ENCODE measurements around the gene CSMD2. TPM values are rescaled to one million over a fixed set of nuclear protein-coding genes. Genes with fewer than 3 reads are reported as not detected.

Gene CSMD2
- total and polyA plus RNA-seq, 2 of the 8 experiments (the other 6 are each of a cell fraction or from before 2014, with no cell fraction given): 7.0 to 14.7 TPM

DNA sequence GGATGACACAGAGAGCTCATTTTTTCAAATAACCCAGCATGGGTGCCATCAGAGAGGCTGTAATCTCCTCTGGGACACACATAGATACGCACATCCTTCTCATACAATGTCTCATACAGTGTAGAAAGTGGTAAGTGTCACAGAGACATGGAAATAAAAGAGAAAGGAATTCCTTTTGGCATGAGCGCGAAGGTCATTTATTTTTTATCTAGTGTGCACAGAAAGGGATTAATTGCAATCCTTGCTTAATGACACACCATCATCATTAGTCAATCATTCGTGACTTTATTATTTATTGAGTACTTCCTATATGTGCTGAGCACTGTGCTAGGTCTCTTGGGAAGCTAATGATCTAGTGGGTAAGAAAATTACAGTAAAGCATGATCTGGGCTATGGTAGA lies 687.6 kb downstream of the CSMD2 start:
- Histone ChIP-seq H2AK5ac (ENCODE audit: low read depth, low read length) (no peak overlapping the region), H3K14ac (ENCODE audit: insufficient read length) (no peak overlapping the region), H3K79me1 (ENCODE audit: low read depth, low read length) (no peaks in the 10 kb centered on the region), H3K9me3 (ENCODE audit: insufficient read depth in 2 of 2, low read depth in 1 of 2, low read length in 1 of 2) (no peaks in the 10 kb centered on the region), H3K36me3 (ENCODE audit: control insufficient read depth in 2 of 4, insufficient read depth in 4 of 4, low read length in 3 of 4) (no peaks in the 10 kb centered on the region), H3K79me2 (ENCODE audit: control insufficient read depth in 1 of 2, insufficient read depth in 2 of 2, low read length in 2 of 2) (no peaks in the 10 kb centered on the region), H2BK12ac (ENCODE audit: low read depth, low read length) (no peak overlapping the region), H4K20me1 (replicated peaks in 1 of 2; ENCODE audit: control insufficient read depth in 1 of 2, insufficient read depth in 2 of 2, low read length in 2 of 2) (peaks cover 2 to 5% of the 10 kb centered on the region in 2 experiments), H2BK15ac (ENCODE audit: low read length) (no peak overlapping the region), H2BK5ac (ENCODE audit: low read depth, low read length) (no peak overlapping the region), H3K9ac (replicated peaks in 1 of 4; ENCODE audit: extremely low read depth in 1 of 4, low read depth in 3 of 4, low read length in 3 of 4) (no peak overlapping the region), H3K4me2 (ENCODE audit: insufficient read depth in 1 of 2, low read depth in 2 of 2, low read length in 2 of 2) (no peak overlapping the region), H3K4me1 (replicated peaks in 1 of 4; ENCODE audit: control insufficient read depth in 3 of 4, insufficient read depth in 4 of 4, low read length in 3 of 4) (peaks cover 0 to 3% (median 0%) of the 10 kb centered on the region in 4 experiments; a peak in 1 of 7 replicates), H3K27me3 (replicated peaks in 1 of 4; ENCODE audit: control insufficient read depth in 3 of 4, extremely low read depth in 1 of 4, insufficient read depth in 3 of 4, low read length in 3 of 4) (no peaks in the 10 kb centered on the region), H3K23ac (ENCODE audit: insufficient read length) (no peak overlapping the region), H4K91ac (replicated peaks; ENCODE audit: insufficient read length, low read length) (no peak overlapping the region), H3K18ac (ENCODE audit: extremely low read depth, low read length) (no peak overlapping the region), H3K23me2 (ENCODE audit: low read depth, low read length) (peaks cover 3% of the 10 kb centered on the region; the same call in 1 of the 2 replicates), H2BK120ac (replicated peaks; ENCODE audit: low read depth, low read length) (no peak overlapping the region), H3K27ac (ENCODE audit: low read depth, low read length) (no peak overlapping the region), H3K56ac (replicated peaks; ENCODE audit: insufficient read length, low read depth, low read length) (no peak overlapping the region), H2BK20ac (ENCODE audit: low read length) (no peak overlapping the region), H3K4ac (replicated peaks; ENCODE audit: insufficient read length, low read depth, low read length) (no peak overlapping the region), H3K4me3 (ENCODE audit: extremely low read depth in 1 of 4, insufficient read depth in 2 of 4, low read depth in 3 of 4, low read length in 4 of 4) (no peak overlapping the region), H2AFZ (ENCODE audit: low read length) (no peak overlapping the region), H4K8ac (ENCODE audit: extremely low read depth, insufficient read depth, low read length) (no peak overlapping the region), H4K5ac (ENCODE audit: insufficient read length, low read depth, low read length) (no peak overlapping the region)
- DNase-seq (ENCODE audit: low read depth in 1 of 2, low spot score in 2 of 2) (no peak), FAIRE-seq (no peak)
- POLR2A ChIA-PET (ENCODE audit: partially characterized antibody): no interaction called here
- CTCF ChIA-PET (ENCODE audit: partially characterized antibody): interaction anchor here (1.0 to 1.6 kb wide), 2 partner anchors 135 to 330 kb away, joined by 3 to 5 read pairs; no protein-coding TSS in a partner anchor
- WGBS, 2 experiments (ENCODE audit: extremely low coverage in 1 of 2, insufficient coverage in 1 of 2, insufficient read length in 1 of 2, insufficient replicate concordance in 2 of 2, low coverage in 1 of 2, low lambda C conversion rate in 2 of 2, missing lambda C conversion rate in 1 of 2): 65% methylated on average over 4 of the region's 4 CpGs; no CpG with 5 or more reads in 1 of the 2 experiments
- TF ChIP-seq, protein P1, sequence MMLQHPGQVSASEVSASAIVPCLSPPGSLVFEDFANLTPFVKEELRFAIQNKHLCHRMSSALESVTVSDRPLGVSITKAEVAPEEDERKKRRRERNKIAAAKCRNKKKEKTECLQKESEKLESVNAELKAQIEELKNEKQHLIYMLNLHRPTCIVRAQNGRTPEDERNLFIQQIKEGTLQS (IDR thresholded peaks at IDR 0.05; ENCODE audit: insufficient read depth, low read depth, low read length): no peak
- TF ChIP-seq E2F6 (IDR thresholded peaks at IDR 0.05) (no peak), JUND (IDR thresholded peaks at IDR 0.05; ENCODE audit: low read length) (no peak), GABPA (IDR thresholded peaks at IDR 0.05; ENCODE audit: borderline replicate concordance, insufficient read depth, low read length) (no peak), USF2 (IDR thresholded peaks at IDR 0.05; ENCODE audit: low read length) (no peak), HDAC2 (IDR thresholded peaks at IDR 0.05; ENCODE audit: borderline replicate concordance in 1 of 2, low read depth in 2 of 2, low read length in 2 of 2) (no peak), JUN (IDR thresholded peaks at IDR 0.05; ENCODE audit: low read depth, low read length) (no peak), FOSL1 (IDR thresholded peaks at IDR 0.05; ENCODE audit: insufficient read depth, low read depth, low read length) (no peak), SIRT6 (IDR thresholded peaks at IDR 0.05; ENCODE audit: low read length) (no peak), BCL11A (IDR thresholded peaks at IDR 0.05; ENCODE audit: low read depth in 2 of 2, low read length in 2 of 2) (no peak), POLR2AphosphoS5 (IDR thresholded peaks at IDR 0.05; ENCODE audit: low read depth, low read length) (no peak), SRF (IDR thresholded peaks at IDR 0.05; ENCODE audit: low read depth, low read length) (no peak)
